HepG2 (cell line): ENCODE data around the gene ACSF3. TPM values are rescaled to one million over a fixed set of nuclear protein-coding genes. Genes with fewer than 3 reads are reported as not detected.

ENCODE experiments used
- ATF7 ChIP-seq, 2 experiments: fragments of 450-650 bp in 1 of 2; sonication (generic) in 1 of 2; formaldehyde crosslinking in 1 of 2; IDR thresholded peaks; 2 replicates each; pipeline versions ENCODE4 v1.4.0 to v1.6.1; 2016 to 2020; ENCODE audit warnings: antibody characterized with exemption in 1 of 2, mild to moderate bottlenecking in 1 of 2, missing genetic modification reagents in 1 of 2
- CREM ChIP-seq, 2 experiments: sonication (generic) in 1 of 2; formaldehyde crosslinking in 1 of 2; IDR thresholded peaks; 2 replicates each; pipeline versions ENCODE4 v1.4.0 to v1.6.1; 2016 to 2020; ENCODE audit warnings: antibody characterized with exemption in 1 of 2, mild to moderate bottlenecking in 1 of 2, missing genetic modification reagents in 1 of 2
- FOXA1 ChIP-seq, 2 experiments: fragments of 450-650 bp in 1 of 2; sonication (generic) in 1 of 2; formaldehyde crosslinking in 1 of 2; IDR thresholded peaks; 2 replicates each; pipeline versions ENCODE4 v1.4.0 to v1.6.1; 2016 to 2020; ENCODE audit warnings: missing genetic modification reagents in 1 of 2
- NBN ChIP-seq: fragments of 450-650 bp; conservative IDR thresholded peaks from 2 replicates; pipeline ENCODE4 v1.6.1; 2017
- RFX5 ChIP-seq: IDR thresholded peaks from 2 replicates; pipeline ENCODE4 v1.6.1; 2011; ENCODE audit warnings: low read depth, low read length, improper control_type of control experiment
- SNAPC2 ChIP-seq: sonication (generic); formaldehyde crosslinking; IDR thresholded peaks from 2 replicates; pipeline ENCODE4 v1.8.1; 2022; ENCODE audit warnings: mild to moderate bottlenecking, missing genetic modification reagents
- SOX13 ChIP-seq, 3 experiments: fragments of 450-650 bp in 1 of 3; sonication (generic) in 1 of 3; formaldehyde crosslinking in 1 of 3; IDR thresholded peaks in 2 of 3; conservative IDR thresholded peaks in 1 of 3; 2 replicates each; pipeline versions ENCODE4 v1.5.0 to v1.6.1; 2016 to 2020; ENCODE audit warnings: antibody characterized with exemption in 1 of 3, mild to moderate bottlenecking in 1 of 3, missing compliant biosample characterization in 1 of 3, missing genetic modification reagents in 1 of 3, moderate library complexity in 1 of 3
- STAT6 ChIP-seq: sonication (generic); formaldehyde crosslinking; IDR thresholded peaks from 2 replicates; pipeline ENCODE4 v1.4.0; 2020; ENCODE audit warnings: missing genetic modification reagents, mild to moderate bottlenecking, borderline replicate concordance
- TBL1XR1 ChIP-seq: fragments of 150-350 bp; IDR thresholded peaks from 2 replicates; pipeline ENCODE4 v1.6.1; 2014; ENCODE audit warnings: borderline replicate concordance, low read length; ENCODE audit not compliant: partially characterized antibody
- TEAD3 ChIP-seq: optimal IDR thresholded peaks from 2 replicates; pipeline ENCODE3; 2016; ENCODE audit warnings: borderline replicate concordance
- TRIM24 ChIP-seq: sonication (generic); formaldehyde crosslinking; IDR thresholded peaks from 2 replicates; pipeline ENCODE4 v1.8.0; 2022; ENCODE audit warnings: mild to moderate bottlenecking, missing genetic modification reagents
- ZFP90 ChIP-seq: sonication (generic); formaldehyde crosslinking; IDR thresholded peaks from 2 replicates; pipeline ENCODE4 v1.8.0; 2022; ENCODE audit warnings: missing genetic modification reagents, mild to moderate bottlenecking, inconsistent platforms, borderline replicate concordance
- ZFP91 ChIP-seq: sonication (generic); formaldehyde crosslinking; IDR thresholded peaks from 2 replicates; pipeline ENCODE4 v1.9.0; 2022; ENCODE audit warnings: missing genetic modification reagents, mild to moderate bottlenecking, borderline replicate concordance
- ZNF558 ChIP-seq: sonication (generic); formaldehyde crosslinking; IDR thresholded peaks from 2 replicates; pipeline ENCODE4 v1.9.0; 2022; ENCODE audit warnings: mild to moderate bottlenecking, missing genetic modification reagents, borderline replicate concordance
- ZNF564 ChIP-seq: sonication (generic); formaldehyde crosslinking; IDR thresholded peaks from 2 replicates; pipeline ENCODE4 v1.8.1; 2023; ENCODE audit warnings: mild to moderate bottlenecking, missing genetic modification reagents
- ZNF577 ChIP-seq: sonication (generic); formaldehyde crosslinking; IDR thresholded peaks from 2 replicates; pipeline ENCODE4 v1.4.0; 2020; ENCODE audit warnings: mild to moderate bottlenecking, low read depth, missing genetic modification reagents, borderline replicate concordance
- ZNF672 ChIP-seq: sonication (generic); formaldehyde crosslinking; IDR thresholded peaks from 2 replicates; pipeline ENCODE4 v1.8.1; 2022; ENCODE audit warnings: missing genetic modification reagents
- ZNF720 ChIP-seq: sonication (generic); formaldehyde crosslinking; IDR thresholded peaks from 2 replicates; pipeline ENCODE4 v1.4.0; 2020; ENCODE audit warnings: missing genetic modification reagents
- ZNF883 ChIP-seq: sonication (generic); formaldehyde crosslinking; IDR thresholded peaks from 2 replicates; pipeline ENCODE4 v1.5.1; 2020; ENCODE audit warnings: mild to moderate bottlenecking, missing genetic modification reagents; ENCODE audit errors: not compliant biosample characterization
- polyA plus RNA-seq, 8 experiments: library from polyadenylated mRNA; depleted of rRNA in 3 of 8; stranded (reverse) in 7 of 8; unstranded in 1 of 8; fragments of >200 nt; fragmentation: Illumina TruSeq in 4 of 8; extraction: Trizol in 4 of 8; gene quantifications; 2 replicates each; pipeline versions ENCODE4 v1.2.1 to v1.2.3, GENCODE V29; 2011 to 2016; ENCODE audit warnings: low read depth in 4 of 8, missing spikeins in 1 of 8, mixed read lengths in 1 of 8; ENCODE audit not compliant: insufficient read depth in 1 of 8
- total RNA-seq, 5 experiments: library from RNA; depleted of rRNA; stranded (reverse); fragments of >200 nt; fragmentation: Illumina TruSeq; extraction: Trizol; gene quantifications; 2 replicates each; pipeline ENCODE4 v1.2.3, GENCODE V29; 2016; ENCODE audit warnings: low read depth in 1 of 5
- TF ChIP-seq, protein P1 (sequence below), 2 experiments: sonication (generic) in 1 of 2; formaldehyde crosslinking in 1 of 2; IDR thresholded peaks; 2 replicates each; pipeline versions ENCODE4 v1.5.1 to v1.6.1; 2011 to 2020; ENCODE audit warnings: borderline replicate concordance in 1 of 2, low read depth in 1 of 2, low read length in 1 of 2, mild to moderate bottlenecking in 1 of 2, missing genetic modification reagents in 1 of 2, moderate library complexity in 1 of 2

The ACSF3 gene
- total and polyA plus RNA-seq, 2 of the 13 experiments (the other 11 are each of a cell fraction or from before 2014, with no cell fraction given) = 14.9 to 30.6 TPM

DNA sequence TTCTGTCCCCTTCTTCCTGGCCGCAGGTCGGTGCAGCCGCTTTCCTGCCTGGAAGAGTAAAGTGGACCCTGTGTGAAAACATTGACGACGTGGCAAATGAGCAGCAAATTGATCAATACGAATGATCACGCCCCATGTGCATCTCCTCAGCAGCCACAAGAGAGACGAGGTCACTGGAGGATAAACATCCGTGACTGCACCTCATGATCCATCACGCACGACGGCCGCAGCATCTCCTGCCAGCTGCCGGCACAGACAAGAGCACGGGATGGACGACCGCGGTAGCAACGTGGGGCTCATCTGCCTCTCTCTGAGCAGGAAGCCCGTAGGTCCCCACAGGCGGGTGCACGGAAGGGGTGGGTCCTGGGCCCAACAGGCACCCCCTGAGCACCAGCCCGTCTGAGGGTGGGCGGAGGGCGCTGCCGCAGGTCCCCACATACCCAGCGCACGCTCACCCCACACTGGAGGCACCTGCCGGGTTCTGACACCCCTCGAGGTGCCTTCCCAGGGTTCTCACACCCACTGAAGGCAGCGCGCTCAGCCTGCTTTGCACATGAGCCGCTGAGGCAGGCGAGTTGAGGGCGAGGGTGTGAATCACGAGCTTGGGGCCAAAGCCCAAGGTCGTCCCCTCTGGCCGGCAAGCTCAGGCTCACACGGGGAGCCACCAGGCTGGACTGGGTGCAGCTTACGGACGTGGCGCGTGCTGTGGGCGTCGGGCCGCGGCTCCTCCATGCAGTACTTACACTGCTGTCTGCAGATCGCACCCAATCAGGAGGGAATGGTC is 65.6 kb downstream of the ACSF3 start (continued):
- TF ChIP-seq ZNF577 (CRISPR knock-in tag) = no peak
- TF ChIP-seq ZFP91 (CRISPR knock-in tag) = peak; percentile 86; the same call in 1 of the 2 replicates
- no peak for TF ChIP-seq ZNF720 (CRISPR knock-in tag)
- no peak for TF ChIP-seq ZNF564 (CRISPR knock-in tag)
- no peak for TF ChIP-seq ZFP90 (CRISPR knock-in tag)
- TF ChIP-seq NBN = no peak
- no peak for TF ChIP-seq ATF7 (IDR thresholded peaks at IDR 0.05)
- TF ChIP-seq ATF7 (CRISPR knock-in tag; IDR thresholded peaks at IDR 0.05) = peak; percentile 88; the same call in 1 of the 2 replicates
- peak; percentile 29 for TF ChIP-seq TBL1XR1
- peak; percentile 64; the same call in 1 of the 2 replicates for TF ChIP-seq TRIM24 (CRISPR knock-in tag)
- peak; percentile 98 for TF ChIP-seq ZNF883 (CRISPR knock-in tag)
- no peak for TF ChIP-seq CREM (IDR thresholded peaks at IDR 0.05)
- TF ChIP-seq CREM (CRISPR knock-in tag; IDR thresholded peaks at IDR 0.05) = no peak
- no peak for TF ChIP-seq RFX5
- peak; percentile 48; the same call in 1 of the 2 replicates for TF ChIP-seq SNAPC2 (CRISPR knock-in tag)
- TF ChIP-seq ZNF558 (CRISPR knock-in tag) = 0 out of 2 replicates have a peak, but pooled peaks have one; percentile 19
- no peak for TF ChIP-seq STAT6
- no peak for TF ChIP-seq FOXA1 (IDR thresholded peaks at IDR 0.05)
- TF ChIP-seq FOXA1 (CRISPR knock-in tag; IDR thresholded peaks at IDR 0.05) = 0 out of 2 replicates have a peak, but pooled peaks have one; percentile 8
- TF ChIP-seq, protein P1, sequence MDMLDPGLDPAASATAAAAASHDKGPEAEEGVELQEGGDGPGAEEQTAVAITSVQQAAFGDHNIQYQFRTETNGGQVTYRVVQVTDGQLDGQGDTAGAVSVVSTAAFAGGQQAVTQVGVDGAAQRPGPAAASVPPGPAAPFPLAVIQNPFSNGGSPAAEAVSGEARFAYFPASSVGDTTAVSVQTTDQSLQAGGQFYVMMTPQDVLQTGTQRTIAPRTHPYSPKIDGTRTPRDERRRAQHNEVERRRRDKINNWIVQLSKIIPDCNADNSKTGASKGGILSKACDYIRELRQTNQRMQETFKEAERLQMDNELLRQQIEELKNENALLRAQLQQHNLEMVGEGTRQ (IDR thresholded peaks at IDR 0.05; ENCODE audit: low read depth, low read length) = no peak
- TF ChIP-seq, protein P1 (CRISPR knock-in tag; IDR thresholded peaks at IDR 0.05; ENCODE audit: borderline replicate concordance) = no peak
- peak; percentile 62; the same call in 1 of the 2 replicates for TF ChIP-seq ZNF672 (CRISPR knock-in tag)
- TF ChIP-seq TEAD3 = no peak
- no peak for TF ChIP-seq SOX13 (IDR thresholded peaks at IDR 0.05)
- TF ChIP-seq SOX13 (CRISPR knock-in tag; conservative IDR thresholded peaks at IDR 0.05 in 1 of 2, IDR thresholded peaks at IDR 0.05 in 1 of 2) = peak in 1 of 2 experiments; percentile 49; a peak in 1 of 4 replicates
